HG03521 (cell line): Measurements from ENCODE around the gene PLK3.
"Not testable (repeated sequence)": the region's sequence is repeated elsewhere in the genome, so short reads cannot be mapped to it uniquely, and the experiment has no call there.

Source experiments
- ATAC-seq: cut with Tn5 transposase; IDR thresholded peaks from one replicate; pipeline ENCODE4 v1.9.1; 2021; ENCODE audit warnings: mild to moderate bottlenecking, moderate library complexity; ENCODE audit not compliant: unreplicated experiment

The PLK3 gene

DNA sequence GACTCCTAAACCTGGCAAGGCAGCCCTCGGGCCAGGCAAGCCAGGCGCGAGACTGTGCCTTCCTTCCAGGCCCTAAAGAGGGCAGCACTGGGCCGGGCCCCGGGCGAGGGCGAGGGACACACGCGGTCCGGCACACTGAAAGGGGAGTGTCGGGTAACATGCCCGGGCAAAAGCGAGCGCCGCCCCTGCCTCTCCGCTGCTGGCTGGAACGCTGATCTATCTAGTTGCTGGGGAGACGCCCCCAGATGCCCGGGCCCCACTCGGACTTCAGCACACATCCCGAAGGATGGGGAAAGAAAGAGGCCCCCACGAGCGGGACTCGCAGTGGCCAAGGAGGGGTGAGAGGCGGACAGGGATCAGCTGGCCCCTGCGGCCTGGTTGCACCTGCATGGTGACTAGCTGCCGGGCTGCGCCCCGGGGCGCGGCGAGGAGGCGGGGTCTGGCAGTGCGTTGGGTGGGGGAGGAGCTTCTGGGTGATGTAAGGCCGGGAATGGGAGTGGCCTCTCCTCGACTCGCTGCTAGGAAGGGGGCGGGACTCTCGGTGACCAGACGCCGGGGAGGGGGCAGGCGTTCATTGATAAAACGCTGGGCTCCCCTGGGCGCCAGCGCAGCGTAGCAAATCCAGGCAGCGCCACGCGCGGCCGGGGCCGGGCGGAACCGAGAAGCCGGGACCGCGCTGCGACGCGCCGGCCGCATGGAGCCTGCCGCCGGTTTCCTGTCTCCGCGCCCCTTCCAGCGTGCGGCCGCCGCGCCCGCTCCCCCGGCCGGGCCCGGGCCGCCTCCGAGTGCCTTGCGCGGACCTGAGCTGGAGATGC lies at the start of gene PLK3:
PLK3 (plus strand) TSS at position 608 of the 815 bp plus-strand sequence; CDS start at position 695, 87 bp downstream.
- peak; percentile 82 for ATAC-seq

DNA sequence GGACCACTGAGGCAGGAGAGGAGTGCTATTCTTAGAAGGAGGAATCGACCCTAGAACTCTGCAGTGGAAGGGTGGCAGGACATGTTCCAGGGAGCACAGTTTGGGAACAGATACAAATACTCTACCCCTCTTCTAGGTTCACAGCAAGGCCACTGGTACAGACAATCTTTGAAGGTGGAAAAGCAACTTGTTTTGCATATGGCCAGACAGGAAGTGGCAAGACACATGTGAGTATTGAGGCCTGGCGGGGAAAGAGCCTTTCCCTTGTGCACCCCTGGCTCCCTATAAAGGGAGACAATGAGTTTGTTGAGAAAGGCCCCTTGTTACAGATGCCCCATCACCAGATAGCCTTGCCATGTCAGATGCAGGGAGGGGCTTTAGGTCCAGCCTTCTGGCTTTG lies 42.8 kb upstream of the PLK3 start:
- no peak for ATAC-seq

DNA sequence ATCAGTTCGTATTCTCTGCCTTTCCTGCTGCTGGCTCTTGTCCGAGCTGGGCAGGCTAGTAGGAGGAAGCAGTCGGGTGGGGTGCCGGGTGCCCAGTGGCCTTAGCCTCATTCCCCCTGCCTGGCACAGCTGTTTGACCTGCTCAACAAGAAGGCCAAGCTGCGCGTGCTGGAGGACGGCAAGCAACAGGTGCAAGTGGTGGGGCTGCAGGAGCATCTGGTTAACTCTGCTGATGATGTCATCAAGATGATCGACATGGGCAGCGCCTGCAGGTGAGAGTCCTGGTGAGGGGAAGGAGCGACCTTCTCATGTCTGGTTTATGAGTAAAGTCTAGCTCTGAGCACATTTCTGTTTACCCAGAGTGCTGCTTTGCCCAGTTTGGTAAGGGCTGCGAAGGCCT lies 41.1 kb upstream of the PLK3 start:
- ATAC-seq, result no peak

DNA sequence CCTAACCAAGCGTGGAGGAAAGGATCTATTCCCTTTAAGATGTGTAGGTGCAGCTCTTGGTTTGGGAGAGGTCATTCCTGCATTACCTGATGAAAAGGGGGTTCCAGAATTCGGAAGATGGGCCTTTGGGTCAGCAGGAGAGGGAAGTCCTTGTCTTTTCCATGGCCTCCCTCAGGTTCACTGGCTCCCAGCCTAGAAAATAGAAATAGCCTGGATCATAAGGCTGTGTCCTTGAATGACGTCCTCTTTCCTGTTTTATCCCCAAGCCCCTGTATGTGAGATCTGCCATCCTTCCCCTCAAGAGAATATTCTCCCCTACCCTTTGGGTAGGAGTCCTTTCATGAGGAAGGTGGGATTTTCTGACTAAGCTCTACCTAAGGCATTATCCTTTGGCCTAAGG lies 39.3 kb upstream of the PLK3 start:
- ATAC-seq, result no peak

DNA sequence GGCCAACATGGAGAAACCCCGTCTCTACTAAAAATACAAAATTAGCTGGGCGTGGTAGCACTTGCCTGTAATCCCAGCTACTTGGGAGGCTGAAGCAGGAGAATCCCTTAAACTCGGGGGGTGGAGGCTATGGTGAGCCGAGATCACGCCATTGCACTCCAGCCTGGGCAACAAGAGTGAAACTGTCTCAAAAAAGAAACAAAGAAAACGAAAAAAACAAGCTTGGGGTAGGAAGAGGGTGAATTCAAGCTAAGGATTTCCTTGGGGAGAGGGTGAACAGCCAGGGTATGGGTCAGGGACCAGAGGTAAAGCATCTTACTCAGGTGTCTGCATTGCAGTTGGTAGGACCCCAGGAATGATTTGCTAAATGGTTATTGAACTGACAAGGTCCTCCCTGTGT lies 33.8 kb upstream of the PLK3 start:
- not testable (repeated sequence) for ATAC-seq

DNA sequence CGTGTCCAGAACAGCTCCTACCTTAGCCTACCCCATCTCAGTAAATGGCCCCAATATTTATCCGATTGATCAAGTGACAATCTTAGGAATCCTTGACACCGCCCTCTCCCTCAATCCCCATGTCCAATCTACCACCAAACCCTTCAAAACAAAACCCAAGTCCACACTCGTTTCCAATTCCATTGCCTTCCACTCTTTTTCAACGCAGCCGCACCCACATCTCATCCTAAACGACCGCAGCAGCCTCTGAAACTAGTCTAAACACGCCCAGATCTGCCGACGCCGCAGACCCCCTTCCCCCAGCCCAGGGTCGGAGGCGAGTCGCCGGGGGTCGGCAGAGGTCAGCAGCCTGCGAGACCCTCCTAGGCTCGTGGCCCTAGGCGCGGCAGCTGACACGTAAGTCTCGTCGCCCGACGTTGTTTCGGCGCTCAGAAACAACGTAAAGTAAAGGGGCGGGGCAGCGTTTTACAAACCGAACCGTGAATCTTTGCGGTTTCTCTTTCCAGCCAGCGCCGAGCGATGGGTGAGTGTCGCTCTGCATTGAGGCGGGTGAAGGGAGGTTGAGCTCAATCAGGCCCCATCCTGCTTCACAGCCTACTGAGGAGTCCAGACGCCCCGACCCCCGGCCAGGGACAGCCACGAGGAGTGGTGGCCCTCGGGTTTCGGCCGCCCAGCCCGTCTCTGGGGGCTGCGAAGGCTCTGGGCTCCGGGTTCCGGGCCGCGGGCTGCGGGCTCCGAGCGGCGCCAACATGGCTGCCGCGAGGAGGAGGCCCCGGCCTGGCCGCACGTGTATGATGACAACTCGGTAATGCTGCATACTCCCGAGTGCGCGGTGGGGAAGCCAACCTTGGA lies 24.9 kb upstream of the PLK3 start, which contains the start of gene RPS8:
RPS8 (plus strand) TSS at position 463 of the 852 bp plus-strand sequence; CDS start at position 520, 57 bp downstream.
- ATAC-seq, result peak; percentile 77

DNA sequence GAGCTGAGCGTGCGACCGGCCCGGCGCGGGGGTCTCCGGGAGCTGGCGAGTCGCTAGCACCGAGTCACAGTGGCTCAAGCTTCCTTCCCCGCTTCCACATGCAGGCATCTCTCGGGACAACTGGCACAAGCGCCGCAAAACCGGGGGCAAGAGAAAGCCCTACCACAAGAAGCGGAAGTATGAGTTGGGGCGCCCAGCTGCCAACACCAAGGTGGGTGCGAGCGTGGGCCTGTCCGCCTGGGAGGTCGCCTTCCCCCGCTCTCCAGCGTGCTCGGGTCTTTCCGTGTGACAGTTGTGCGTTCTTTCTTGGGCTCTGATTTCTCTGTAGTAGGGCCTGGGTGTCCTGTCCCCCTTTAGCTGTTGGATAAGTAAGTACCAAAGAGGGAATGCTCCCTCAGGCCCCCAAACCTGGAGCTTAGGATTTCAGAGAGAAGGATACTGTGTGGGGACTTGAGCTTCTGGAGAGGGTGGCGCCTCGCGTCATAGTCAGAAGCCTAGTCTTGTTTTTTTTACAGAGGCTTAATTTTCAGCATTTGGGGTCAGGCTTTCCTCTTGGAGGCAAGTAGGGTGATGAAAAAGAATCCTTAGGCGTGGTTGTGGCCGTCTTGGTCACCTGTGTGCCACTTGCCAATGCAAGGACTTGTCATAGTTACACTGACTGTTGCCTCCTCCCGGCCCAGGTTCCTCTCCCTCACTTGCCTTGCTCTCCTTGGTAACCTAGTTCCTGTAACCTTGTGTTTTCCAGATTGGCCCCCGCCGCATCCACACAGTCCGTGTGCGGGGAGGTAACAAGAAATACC lies 24.0 kb upstream of the PLK3 start:
- ATAC-seq, result peak; percentile 7

DNA sequence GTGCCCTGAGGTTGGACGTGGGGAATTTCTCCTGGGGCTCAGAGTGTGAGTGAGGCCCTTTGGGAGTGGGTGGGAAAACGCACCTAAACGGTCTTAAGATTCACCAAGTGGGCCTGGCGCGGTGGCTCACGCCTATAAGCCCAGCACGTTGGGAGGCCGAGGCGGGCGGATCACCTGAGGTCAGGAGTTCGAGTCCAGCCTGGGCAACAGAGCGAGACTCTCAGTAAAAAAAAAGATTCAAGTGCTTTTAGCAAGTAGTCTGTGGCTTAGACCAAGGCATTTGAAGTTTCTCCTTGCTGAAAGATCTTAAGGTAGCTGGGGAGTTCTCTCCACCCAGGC lies 23.5 kb upstream of the PLK3 start:
- ATAC-seq, result no peak

DNA sequence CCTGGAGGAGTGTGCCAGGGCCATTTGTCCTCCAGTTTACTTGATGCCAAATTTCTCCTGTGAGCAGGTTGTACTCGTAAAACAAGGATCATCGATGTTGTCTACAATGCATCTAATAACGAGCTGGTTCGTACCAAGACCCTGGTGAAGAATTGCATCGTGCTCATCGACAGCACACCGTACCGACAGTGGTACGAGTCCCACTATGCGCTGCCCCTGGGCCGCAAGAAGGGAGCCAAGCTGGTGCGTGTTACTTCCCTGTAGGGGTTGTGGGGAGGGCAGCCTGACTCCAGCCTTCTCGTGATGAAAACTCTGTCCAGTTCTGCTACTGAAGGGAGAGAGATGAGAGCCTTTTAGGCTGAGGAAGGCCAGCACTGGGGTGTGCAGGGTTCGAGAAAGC lies 22.6 kb upstream of the PLK3 start:
- no peak for ATAC-seq

DNA sequence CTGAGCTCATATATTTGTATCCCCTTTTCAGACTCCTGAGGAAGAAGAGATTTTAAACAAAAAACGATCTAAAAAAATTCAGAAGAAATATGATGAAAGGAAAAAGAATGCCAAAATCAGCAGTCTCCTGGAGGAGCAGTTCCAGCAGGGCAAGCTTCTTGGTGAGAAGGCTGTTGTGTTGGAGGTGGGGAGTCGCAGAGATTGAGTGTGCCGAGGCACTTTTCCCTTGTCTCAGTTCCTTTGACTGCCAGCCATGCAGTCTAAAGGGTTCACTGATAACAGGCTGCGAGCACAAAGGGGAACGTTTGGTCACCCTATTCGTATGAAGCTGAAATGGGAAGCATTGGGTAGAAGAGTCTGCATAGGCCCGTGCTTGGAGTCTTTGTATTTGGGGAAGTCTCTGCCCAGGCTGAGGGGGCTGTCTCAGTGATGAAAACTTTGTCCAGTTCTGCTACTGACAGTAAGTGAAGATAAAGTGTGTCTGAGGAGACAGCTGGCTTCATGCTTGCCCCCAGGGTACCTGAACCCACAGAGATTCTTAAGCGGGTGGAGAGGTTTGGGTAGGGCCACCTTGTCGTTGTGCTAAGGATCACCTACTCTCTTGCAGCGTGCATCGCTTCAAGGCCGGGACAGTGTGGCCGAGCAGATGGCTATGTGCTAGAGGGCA lies 22.1 kb upstream of the PLK3 start:
- no peak for ATAC-seq

DNA sequence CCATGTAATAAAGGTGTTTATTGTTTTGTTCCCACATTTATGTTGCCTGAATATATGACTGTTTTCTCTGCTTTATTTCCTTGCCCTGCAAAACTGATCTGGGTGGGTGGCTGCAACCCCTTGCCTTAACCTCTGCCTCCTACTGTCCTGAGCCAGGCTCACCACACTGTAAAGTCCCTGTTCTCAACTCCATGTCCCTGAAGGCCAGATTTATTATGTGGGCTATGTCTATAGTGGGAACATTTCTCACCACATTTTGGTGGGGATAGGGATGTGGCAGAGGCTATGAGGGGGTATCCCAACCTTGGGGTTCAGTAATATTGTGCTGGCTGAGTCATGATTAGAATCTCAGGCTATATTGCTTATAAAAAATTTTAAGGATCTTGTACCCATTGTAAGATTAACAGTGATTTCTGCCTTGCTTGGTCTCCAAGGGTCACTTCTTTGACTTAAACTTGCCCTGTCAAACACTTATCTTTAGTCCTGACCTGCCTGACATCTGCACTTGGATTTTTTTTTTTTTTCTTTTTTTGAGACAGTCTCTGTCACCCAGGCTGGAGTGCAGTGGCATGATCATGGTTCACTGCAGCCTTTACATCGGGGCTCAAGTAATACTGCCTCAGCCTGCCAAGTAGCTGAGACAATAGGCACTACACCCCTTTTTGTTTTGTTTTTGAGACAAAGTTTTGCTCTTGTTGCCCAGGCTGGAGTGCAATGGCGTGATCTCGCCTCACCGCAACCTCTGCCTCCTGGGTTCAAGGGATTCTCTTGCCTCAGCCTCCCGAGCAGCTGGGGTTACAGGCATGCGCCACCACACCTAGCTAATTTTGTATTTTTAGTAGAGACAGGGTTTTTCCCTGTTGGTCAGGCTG lies 21.2 kb upstream of the PLK3 start:
- ATAC-seq, result no peak

DNA sequence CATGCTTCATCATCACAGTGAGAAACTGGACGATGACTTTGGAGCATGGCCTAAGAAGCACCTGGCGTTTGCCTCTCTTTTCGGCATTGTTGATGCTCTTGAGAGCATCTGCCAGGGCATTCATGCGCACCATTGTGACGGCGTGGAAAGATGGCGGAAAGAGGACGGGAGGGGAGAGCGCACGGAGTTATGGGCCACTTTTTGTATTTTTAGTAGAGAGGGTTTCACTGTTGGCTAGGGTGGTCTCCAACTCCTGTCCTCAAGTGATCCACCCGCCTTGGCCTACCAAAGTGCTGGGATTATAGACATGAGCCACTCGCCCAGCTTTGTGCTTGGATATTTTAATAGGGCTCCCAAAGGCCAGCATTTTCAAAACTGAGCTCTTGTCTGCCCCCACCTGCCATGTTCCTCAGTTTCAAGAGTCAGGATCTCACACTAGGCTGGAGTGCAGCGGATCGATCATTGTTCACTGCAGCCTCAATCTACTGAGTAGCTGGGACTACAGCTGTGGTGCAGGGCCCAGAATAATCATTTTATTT lies 19.5 kb upstream of the PLK3 start:
- ATAC-seq, result no peak

DNA sequence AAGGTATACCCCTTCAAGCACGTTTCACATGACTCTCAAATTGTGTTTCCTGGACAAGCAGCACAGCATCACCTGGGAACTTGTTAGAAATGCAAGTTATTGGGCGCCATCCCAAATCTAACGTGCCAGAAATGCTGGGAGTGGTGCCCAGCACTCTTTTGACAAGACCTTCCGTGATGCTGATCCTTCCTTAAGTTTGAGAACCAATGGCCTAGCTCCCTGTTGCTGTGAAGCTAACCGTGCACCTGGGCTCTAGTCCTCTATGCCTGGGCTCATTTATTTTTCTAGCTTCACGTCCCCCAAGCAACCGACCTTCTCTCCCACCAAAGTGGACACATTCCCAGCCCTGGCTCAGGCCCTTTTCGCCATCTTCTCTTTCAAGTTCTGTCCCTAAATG lies 16.5 kb upstream of the PLK3 start:
- no peak for ATAC-seq

DNA sequence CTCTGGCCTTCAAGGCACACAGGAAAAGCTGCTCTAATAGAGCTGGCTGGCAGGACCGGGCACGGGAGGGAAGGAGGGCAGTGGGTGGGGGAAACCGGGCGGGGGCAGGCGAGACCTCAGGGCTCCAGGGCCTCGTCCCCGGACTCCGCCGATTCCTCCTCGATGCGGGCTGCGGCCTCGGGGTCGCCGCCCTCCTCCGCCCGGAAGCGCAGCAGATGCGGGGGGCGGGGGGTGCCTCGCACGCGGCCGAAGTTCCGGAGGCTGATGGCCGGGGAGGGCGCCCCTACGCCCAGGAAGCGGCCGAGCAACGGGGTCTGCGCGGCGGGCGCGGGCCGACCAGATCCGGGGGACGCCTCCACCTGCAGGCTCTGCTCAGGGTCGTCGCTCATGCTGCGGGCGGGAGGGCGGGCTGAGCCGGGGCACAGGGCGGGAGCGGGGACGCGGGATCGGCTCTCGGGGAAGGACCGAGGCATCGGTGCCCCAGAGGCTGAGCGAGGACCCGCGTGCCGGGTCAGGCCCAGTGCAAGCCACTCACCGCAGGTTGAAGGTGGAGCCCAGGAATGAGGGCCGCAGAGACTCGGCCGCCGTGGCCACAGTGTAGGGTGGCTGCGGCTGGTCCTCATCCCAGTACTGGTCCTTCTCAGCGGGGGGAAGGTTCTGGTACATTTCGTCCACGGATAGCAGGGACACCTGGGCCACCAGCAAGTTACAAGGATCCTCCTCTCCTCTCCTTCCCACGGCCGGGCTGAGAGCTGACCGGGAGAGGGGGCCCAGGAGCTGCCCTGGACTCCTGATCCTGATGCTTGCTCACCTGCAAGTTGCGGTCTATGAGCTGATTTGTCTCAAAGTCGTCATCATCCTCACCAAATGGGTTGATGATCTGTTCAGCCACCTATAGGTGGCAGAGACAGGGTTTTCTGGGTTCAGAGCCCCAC lies 15.8 kb upstream of the PLK3 start:
- no peak for ATAC-seq

DNA sequence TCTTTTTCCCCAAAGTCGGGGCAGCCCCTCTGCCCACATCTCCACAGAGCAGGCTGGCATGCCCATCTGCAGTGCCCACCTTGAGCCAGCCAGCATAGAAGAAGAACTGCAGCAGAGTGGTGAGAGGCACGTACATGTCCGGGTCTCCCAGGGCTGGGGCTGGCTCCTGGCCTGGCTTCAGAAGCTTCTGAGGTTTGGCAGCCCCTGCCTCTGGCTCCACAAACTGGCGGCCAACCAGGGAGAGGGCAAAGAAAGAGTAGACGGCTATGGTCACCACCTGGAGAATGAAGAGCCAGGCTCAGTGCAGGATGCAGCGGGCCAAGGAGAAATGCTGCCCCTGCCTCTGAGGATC lies 15.2 kb upstream of the PLK3 start:
- ATAC-seq, result no peak

DNA sequence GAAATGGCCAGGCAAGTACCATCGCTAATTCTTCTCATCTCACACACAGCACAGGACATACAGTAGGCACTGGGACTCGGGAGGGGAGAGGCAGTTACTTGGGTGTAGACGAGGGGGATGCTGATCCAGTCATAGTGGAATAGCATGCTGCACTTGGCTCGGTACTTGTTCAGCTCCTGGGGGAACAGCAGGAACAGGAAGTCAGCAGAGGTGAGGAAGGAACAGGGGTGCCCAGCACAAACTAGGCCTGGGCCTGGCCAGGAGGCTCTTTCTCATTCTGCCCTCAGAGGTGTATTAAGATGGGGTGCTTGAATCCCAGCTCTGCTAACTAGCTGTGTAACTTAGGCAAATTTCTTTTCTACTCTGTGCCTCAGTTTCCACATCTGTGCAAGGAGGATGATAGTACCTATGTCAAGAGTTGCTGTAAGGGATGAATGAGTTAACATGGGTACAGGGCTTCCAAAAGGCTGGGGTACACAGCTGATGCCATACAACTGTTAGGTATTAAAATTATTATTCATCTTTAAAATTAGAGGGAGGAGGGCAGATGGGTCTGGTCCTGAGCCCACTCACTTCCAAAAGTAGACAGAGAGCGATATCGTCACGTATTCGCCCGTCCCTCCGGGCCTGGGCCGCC lies 14.6 kb upstream of the PLK3 start:
- no peak for ATAC-seq

DNA sequence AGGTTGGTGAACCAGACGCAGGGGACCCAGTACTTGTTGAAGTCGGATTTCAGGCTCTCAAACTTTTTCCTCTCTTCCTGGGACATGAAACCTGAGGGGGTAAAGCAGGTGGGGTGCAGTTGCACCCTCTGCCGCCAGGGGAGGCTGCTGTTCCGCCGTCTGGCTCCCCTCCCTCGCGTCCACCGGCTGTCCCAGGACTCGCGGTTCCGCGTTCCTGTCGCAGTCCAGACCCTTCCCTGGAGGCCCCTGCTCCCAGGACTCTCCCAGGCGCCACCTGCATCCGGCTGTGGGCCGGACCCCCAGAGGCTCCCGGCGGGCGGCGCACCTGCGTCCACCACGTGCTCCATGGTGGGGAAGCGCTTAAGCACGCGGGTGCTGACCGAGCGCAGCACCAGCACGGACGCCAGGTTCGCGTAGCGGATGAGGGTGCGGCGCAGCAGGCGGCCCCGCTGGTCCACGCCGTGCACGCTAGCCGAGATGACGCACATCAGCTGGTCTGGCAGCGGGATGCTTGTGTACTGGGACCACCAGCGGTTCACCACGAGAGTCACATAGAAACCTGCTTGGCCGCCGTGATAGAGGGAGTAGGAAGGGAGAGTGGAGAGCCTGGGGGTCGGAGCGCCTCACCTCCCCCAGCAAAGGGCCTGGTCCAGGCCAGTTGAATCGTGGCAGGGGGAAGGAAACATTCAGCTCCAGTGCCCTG lies 13.9 kb upstream of the PLK3 start:
- peak; percentile 36 for ATAC-seq
